CD4-positive, CD25-positive, alpha-beta regulatory T cell (primary cell): ENCODE data around the gene FAM217B. TPM values are rescaled to one million over a fixed set of nuclear protein-coding genes. Genes with fewer than 3 reads are reported as not detected.

Experiments used
- ATAC-seq, 2 donors: fragments of 150-1000 bp; cut with Tn5 transposase; one replicate each; pipeline ENCODE4 v1.10.0; 2021; ENCODE audit warnings: low read depth in 2 of 2, moderate number of reproducible peaks in 2 of 2, moderate library complexity in 1 of 2
- DNase-seq, 3 donors: peaks; one replicate each; pipeline versions ENCODE4 v3.0.0 to v3.0.0-alpha.2; 2012 to 2022; ENCODE audit warnings: mixed read lengths in 1 of 3
- H3K27ac ChIP-seq: one replicate; pipeline ENCODE4 v1.7.0; 2013; ENCODE audit warnings: mild to moderate bottlenecking, low read length; ENCODE audit not compliant: insufficient read depth, poor library complexity, severe bottlenecking
- H3K27me3 ChIP-seq: one replicate; pipeline ENCODE4 v1.7.0; 2013; ENCODE audit warnings: low read length; ENCODE audit not compliant: control insufficient read depth, insufficient read depth
- H3K36me3 ChIP-seq: one replicate; pipeline ENCODE4 v1.7.0; 2013; ENCODE audit warnings: mild to moderate bottlenecking, low read length, moderate library complexity; ENCODE audit not compliant: control insufficient read depth, insufficient read depth
- H3K4me1 ChIP-seq: 2 replicates; pipeline ENCODE4 v1.7.0; 2013; ENCODE audit warnings: mild to moderate bottlenecking, low read length; ENCODE audit not compliant: insufficient read depth, control insufficient read depth, poor library complexity, severe bottlenecking
- H3K4me3 ChIP-seq: one replicate; pipeline ENCODE4 v1.7.0; 2013; ENCODE audit warnings: low read depth, mild to moderate bottlenecking, low read length, moderate library complexity
- H3K9me3 ChIP-seq, 2 experiments: 1 replicate in 1 of 2; 2 replicates in 1 of 2; pipeline ENCODE4 v1.7.0; 2013; ENCODE audit warnings: low read length in 2 of 2, mild to moderate bottlenecking in 1 of 2, moderate library complexity in 1 of 2; ENCODE audit not compliant: control insufficient read depth in 2 of 2
- H3K27ac Mint-ChIP-seq, 3 donors: one replicate each; pipeline ENCODE4 v1.8.0; 2020 to 2022; ENCODE audit warnings: mild to moderate bottlenecking in 3 of 3, mixed read lengths in 3 of 3, moderate library complexity in 2 of 3
- H3K27me3 Mint-ChIP-seq: one replicate; pipeline ENCODE4 v1.8.0; 2022; ENCODE audit warnings: mild to moderate bottlenecking, mixed read lengths
- H3K36me3 Mint-ChIP-seq: one replicate; pipeline ENCODE4 v1.8.0; 2020; ENCODE audit warnings: mixed read lengths
- H3K4me1 Mint-ChIP-seq, 4 donors: one replicate each; pipeline ENCODE4 v1.8.0; 2020 to 2022; ENCODE audit warnings: mixed read lengths in 4 of 4, mild to moderate bottlenecking in 1 of 4
- H3K4me3 Mint-ChIP-seq, 4 donors: one replicate each; pipeline ENCODE4 v1.8.0; 2020 to 2022; ENCODE audit warnings: mild to moderate bottlenecking in 4 of 4, mixed read lengths in 4 of 4, moderate library complexity in 3 of 4
- H3K9me3 Mint-ChIP-seq, 7 donors: one replicate each; pipeline ENCODE4 v1.8.0; 2020 to 2022; ENCODE audit warnings: mixed read lengths in 7 of 7, mild to moderate bottlenecking in 3 of 7, moderate library complexity in 2 of 7
- polyA plus RNA-seq, 4 donors: library from polyadenylated mRNA; unstranded; fragments of 300-500 nt; fragmentation: Illumina TruSeq; gene quantifications; one replicate each; pipeline ENCODE4 v1.2.3, GENCODE V29; 2021
- total RNA-seq: library from RNA; stranded (reverse); gene quantifications from one replicate; pipeline ENCODE4 v1.2.3, GENCODE V29; 2022

FAM217B gene
- total and polyA plus RNA-seq, 5 donors from 2014 or later, result 15.8 to 30.1 (median 23.6) TPM

- H3K4me3 Mint-ChIP-seq, result peak within 1 kb of the TSS; percentile 78 to 92 (median 86)
- H3K4me1 Mint-ChIP-seq, result peaks cover 22 to 39% (median 30%) of the 10 kb centered on the region in 4 donors
- Histone ChIP-seq H3K4me3 (peak within 1 kb of the TSS; percentile 53), H3K27ac (peak within 1 kb of the TSS; percentile 53), H3K9me3 (no peaks in the 10 kb centered on the region), H3K4me1 (peaks cover 23% of the 10 kb centered on the region), H3K36me3 (no peaks in the 10 kb centered on the region), H3K27me3 (no peaks in the 10 kb centered on the region)
- ATAC-seq, result peak; percentile 74 to 82
- H3K27me3 Mint-ChIP-seq, result peaks cover 9% of the 10 kb centered on the region
- peak within 1 kb of the TSS in 2 of 3 donors; percentile 48 to 75 for H3K27ac Mint-ChIP-seq
- H3K36me3 Mint-ChIP-seq, result no peaks in the 10 kb centered on the region
- peak; percentile 55 to 64 (median 56) for DNase-seq
- H3K9me3 Mint-ChIP-seq, result no peaks in the 10 kb centered on the region
Observed at GRCh38 chr20:59933296-59933848, 6.8 kb upstream of the FAM217B start, which contains the start of gene SYCP2. TSS of gene SYCP2 (minus strand) at chr20:59933637. CDS start at chr20:59922413, 11,224 bp downstream.

DNA sequence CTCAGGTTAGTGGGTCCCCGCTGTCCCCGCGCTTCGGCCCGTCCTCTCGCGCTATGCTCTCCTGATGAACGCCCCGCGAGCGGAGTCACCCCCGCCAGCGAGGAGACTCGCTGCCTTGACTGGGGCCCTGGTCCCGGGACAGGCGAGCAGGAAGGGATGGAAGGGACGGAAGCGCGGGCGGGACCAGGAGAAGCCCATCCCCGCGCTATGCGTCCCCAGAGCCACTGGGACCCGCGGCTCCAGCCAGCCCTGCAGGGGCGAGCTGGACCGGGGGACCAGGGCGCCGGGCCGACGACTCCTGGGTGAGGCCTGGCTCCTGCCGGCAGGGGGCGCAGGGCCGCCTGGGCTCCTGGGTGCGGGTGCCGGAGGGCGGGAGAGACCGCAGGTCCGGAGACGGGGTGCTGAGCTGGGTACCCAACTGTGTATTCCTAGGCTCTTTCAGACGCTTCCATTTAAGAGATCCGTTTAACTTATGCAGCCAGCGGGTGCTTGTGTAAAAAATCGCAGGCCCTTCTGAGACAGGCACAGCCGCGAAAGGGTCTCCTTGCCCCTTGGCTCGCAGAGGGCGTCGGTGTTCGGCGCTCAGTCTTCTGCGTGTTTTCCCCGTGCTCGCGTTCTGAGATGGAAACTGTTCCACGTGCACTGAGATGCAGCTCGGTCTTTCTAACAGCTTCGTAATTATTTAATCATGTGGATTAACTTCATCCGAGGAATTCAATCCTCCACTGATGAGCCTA is 6.2 kb upstream of the FAM217B start:
- Mint-ChIP-seq H3K4me1 (peaks cover 23 to 45% (median 35%) of the 10 kb centered on the region in 4 donors), H3K27ac (peak overlapping the region in 2 of 3 donors; percentile 48 to 75), H3K4me3 (peak overlapping the region; percentile 78 to 92 (median 86)), H3K9me3 (no peaks in the 10 kb centered on the region), H3K27me3 (peaks cover 8% of the 10 kb centered on the region), H3K36me3 (no peaks in the 10 kb centered on the region)
- peak; percentile 72 to 76 for ATAC-seq
- no peaks in the 10 kb centered on the region for H3K27me3 ChIP-seq
- H3K36me3 ChIP-seq, result no peaks in the 10 kb centered on the region
- H3K27ac ChIP-seq, result peak overlapping the region; percentile 49
- peak; percentile 64 to 73 (median 71) for DNase-seq
- peaks cover 29% of the 10 kb centered on the region for H3K4me1 ChIP-seq
- peak overlapping the region; percentile 53 for H3K4me3 ChIP-seq
- H3K9me3 ChIP-seq, result no peaks in the 10 kb centered on the region

GRCh38 chr20:59935457-59936185 is 4.6 kb upstream of the FAM217B start:
- Mint-ChIP-seq H3K4me1 (peaks cover 23 to 52% (median 36%) of the 10 kb centered on the region in 4 donors), H3K27ac (peak overlapping the region in 1 of 3 donors; percentile 60)

GRCh38 chr20:59936409-59936808 is 3.8 kb upstream of the FAM217B start:
- Histone ChIP-seq H3K27me3 (no peaks in the 10 kb centered on the region), H3K4me1 (peaks cover 44% of the 10 kb centered on the region), H3K27ac (no peak overlapping the region), H3K36me3 (no peaks in the 10 kb centered on the region), H3K9me3 (no peaks in the 10 kb centered on the region), H3K4me3 (no peak overlapping the region)
- H3K27me3 Mint-ChIP-seq, result no peaks in the 10 kb centered on the region
- H3K9me3 Mint-ChIP-seq, result no peaks in the 10 kb centered on the region
- DNase-seq (no peak), ATAC-seq (no peak)
- H3K4me1 Mint-ChIP-seq, result peaks cover 28 to 60% (median 41%) of the 10 kb centered on the region in 4 donors
- H3K27ac Mint-ChIP-seq, result peak overlapping the region in 1 of 3 donors; percentile 60
- no peaks in the 10 kb centered on the region for H3K36me3 Mint-ChIP-seq
- peak overlapping the region in 2 of 4 donors; percentile 0 to 83 for H3K4me3 Mint-ChIP-seq

More at GRCh38 chr20:59935457-59936185, 4.6 kb upstream of the FAM217B start:
- Histone ChIP-seq H3K4me1 (peaks cover 36% of the 10 kb centered on the region), H3K9me3 (no peaks in the 10 kb centered on the region), H3K4me3 (no peak overlapping the region), H3K27me3 (no peaks in the 10 kb centered on the region), H3K36me3 (no peaks in the 10 kb centered on the region), H3K27ac (no peak overlapping the region)
- DNase-seq (no peak), ATAC-seq (no peak)
- Mint-ChIP-seq H3K36me3 (no peaks in the 10 kb centered on the region), H3K9me3 (no peaks in the 10 kb centered on the region), H3K4me3 (peak overlapping the region in 3 of 4 donors; percentile 38 to 83 (median 55)), H3K27me3 (no peaks in the 10 kb centered on the region)

DNA sequence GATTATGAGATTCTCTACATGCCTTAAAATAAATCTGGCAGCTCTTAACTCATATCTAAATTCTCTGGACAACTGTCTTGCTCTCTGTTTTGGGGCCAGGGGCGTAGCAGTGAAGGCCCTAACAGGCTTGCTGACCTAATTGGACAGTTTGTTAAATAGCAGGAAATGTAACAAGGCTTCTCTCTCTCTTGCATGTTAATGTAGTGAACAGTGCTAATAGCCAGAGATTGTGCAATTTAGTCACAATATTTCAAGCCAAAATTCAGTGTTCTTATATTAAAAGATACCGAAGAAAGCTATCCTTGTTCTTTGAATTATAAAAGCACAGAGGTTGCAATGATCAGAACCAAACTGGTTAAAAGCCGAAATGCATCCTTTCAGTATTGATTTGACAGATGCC is 3.0 kb upstream of the FAM217B start:
- Histone ChIP-seq H3K4me3 (no peak overlapping the region), H3K9me3 (no peaks in the 10 kb centered on the region), H3K4me1 (peaks cover 52% of the 10 kb centered on the region), H3K36me3 (no peaks in the 10 kb centered on the region), H3K27ac (peak overlapping the region; percentile 19), H3K27me3 (no peaks in the 10 kb centered on the region)
- H3K27ac Mint-ChIP-seq, result peak overlapping the region in 2 of 3 donors; percentile 32 to 83
- peaks cover 35 to 60% (median 45%) of the 10 kb centered on the region in 4 donors for H3K4me1 Mint-ChIP-seq
- no peak for DNase-seq
- no peaks in the 10 kb centered on the region for H3K36me3 Mint-ChIP-seq
- no peak for ATAC-seq
- no peaks in the 10 kb centered on the region for H3K9me3 Mint-ChIP-seq
- H3K27me3 Mint-ChIP-seq, result no peaks in the 10 kb centered on the region
- peak overlapping the region; percentile 6 to 83 (median 30) for H3K4me3 Mint-ChIP-seq

DNA sequence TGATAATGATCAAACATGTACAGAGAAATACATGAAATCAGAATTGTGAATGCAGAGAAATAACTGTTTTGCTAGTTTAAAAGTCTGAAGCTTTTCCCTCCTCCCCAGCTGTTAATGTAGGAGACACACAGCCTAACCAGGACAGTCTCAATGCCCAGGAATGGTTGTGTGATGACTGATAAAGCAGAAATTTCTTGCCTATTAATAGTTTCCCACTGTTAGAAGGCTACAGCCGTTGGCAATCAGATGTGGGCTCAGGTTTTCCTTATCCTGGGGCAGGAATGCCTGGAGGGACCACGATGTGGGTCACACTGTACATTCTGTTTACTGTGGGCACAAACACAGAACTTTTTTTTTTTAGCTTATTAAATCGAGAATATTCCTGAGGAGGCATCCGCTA is 2.0 kb upstream of the FAM217B start:
- H3K27ac Mint-ChIP-seq, result peak overlapping the region; percentile 82 to 90 (median 83)
- H3K27me3 Mint-ChIP-seq, result no peaks in the 10 kb centered on the region
- DNase-seq (no peak), ATAC-seq (no peak)
- peaks cover 37 to 62% (median 51%) of the 10 kb centered on the region in 4 donors for H3K4me1 Mint-ChIP-seq
- H3K9me3 Mint-ChIP-seq, result no peaks in the 10 kb centered on the region
- H3K27me3 ChIP-seq, result no peaks in the 10 kb centered on the region
- H3K36me3 ChIP-seq, result peaks cover 6% of the 10 kb centered on the region
- H3K4me3 Mint-ChIP-seq, result peak overlapping the region; percentile 83 to 91 (median 90)
- no peak overlapping the region for H3K27ac ChIP-seq
- H3K36me3 Mint-ChIP-seq, result no peaks in the 10 kb centered on the region
- H3K4me1 ChIP-seq, result peaks cover 55% of the 10 kb centered on the region
- H3K4me3 ChIP-seq, result peak overlapping the region; percentile 21
- no peaks in the 10 kb centered on the region for H3K9me3 ChIP-seq

DNA sequence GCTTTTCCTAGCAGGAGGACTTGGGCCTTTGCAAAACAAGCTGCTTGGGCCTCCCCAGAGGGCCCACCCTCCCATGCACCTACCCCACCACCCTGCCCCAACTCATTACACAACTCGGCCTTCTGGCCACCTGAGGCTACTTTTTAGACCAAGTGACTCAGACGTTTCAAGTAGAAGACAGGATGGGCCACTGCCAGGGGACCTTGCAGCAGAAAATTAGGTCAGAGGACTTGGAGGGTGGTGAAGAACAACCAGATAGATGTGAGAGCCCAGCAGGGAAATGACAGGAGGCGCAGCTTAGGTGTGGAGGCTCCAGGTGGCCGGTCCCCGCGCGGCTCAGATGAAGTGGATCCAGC is 1.5 kb upstream of the FAM217B start:
- peak overlapping the region; percentile 21 for H3K4me3 ChIP-seq
- no peaks in the 10 kb centered on the region for H3K9me3 ChIP-seq
- DNase-seq (no peak), ATAC-seq (no peak)
- no peaks in the 10 kb centered on the region for H3K9me3 Mint-ChIP-seq
- H3K27me3 Mint-ChIP-seq, result no peaks in the 10 kb centered on the region
- no peaks in the 10 kb centered on the region for H3K27me3 ChIP-seq
- no peak overlapping the region for H3K27ac ChIP-seq
- H3K27ac Mint-ChIP-seq, result peak overlapping the region; percentile 82 to 90 (median 83)
- peaks cover 55% of the 10 kb centered on the region for H3K4me1 ChIP-seq
- no peaks in the 10 kb centered on the region for H3K36me3 Mint-ChIP-seq
- H3K4me3 Mint-ChIP-seq, result peak overlapping the region; percentile 83 to 91 (median 90)
- peaks cover 37 to 62% (median 51%) of the 10 kb centered on the region in 4 donors for H3K4me1 Mint-ChIP-seq
- H3K36me3 ChIP-seq, result peaks cover 10% of the 10 kb centered on the region
